ENCODE data around the gene CCDC106. TPM values are rescaled to one million over a fixed set of nuclear protein-coding genes. Genes with fewer than 3 reads are reported as not detected.

Gene CCDC106
- total RNA-seq, 6 experiments from 2014 or later, result 6.1 to 19.7 (median 9.8) TPM

DNA sequence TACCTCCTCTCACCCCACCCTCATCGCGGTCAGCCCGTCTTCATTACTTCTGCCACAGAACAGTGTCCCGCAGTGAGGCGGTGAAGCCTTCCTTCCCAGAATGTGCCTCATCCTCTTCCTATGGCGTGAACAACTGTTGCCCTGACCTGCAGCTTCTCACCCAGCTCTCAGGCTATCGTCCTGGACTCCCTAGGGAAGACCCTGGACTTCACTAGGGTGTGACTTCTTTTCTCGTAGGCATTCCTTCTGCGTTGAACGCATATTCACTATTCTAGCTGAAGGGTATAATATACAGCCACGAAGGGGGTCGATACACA, 41.6 kb upstream of the CCDC106 start:
- no peak for TF ChIP-seq POLR2A (IDR thresholded peaks at IDR 0.05)
- TF ChIP-seq, protein P1, sequence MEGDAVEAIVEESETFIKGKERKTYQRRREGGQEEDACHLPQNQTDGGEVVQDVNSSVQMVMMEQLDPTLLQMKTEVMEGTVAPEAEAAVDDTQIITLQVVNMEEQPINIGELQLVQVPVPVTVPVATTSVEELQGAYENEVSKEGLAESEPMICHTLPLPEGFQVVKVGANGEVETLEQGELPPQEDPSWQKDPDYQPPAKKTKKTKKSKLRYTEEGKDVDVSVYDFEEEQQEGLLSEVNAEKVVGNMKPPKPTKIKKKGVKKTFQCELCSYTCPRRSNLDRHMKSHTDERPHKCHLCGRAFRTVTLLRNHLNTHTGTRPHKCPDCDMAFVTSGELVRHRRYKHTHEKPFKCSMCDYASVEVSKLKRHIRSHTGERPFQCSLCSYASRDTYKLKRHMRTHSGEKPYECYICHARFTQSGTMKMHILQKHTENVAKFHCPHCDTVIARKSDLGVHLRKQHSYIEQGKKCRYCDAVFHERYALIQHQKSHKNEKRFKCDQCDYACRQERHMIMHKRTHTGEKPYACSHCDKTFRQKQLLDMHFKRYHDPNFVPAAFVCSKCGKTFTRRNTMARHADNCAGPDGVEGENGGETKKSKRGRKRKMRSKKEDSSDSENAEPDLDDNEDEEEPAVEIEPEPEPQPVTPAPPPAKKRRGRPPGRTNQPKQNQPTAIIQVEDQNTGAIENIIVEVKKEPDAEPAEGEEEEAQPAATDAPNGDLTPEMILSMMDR (IDR thresholded peaks at IDR 0.05), result no peak
- H3K4me3 ChIP-seq, result peak overlapping the region; percentile 50 to 81 (median 77)
- H3K4me1 ChIP-seq, result peaks cover 0 to 13% (median 5%) of the 10 kb centered on the region in 4 donors
- H3K36me3 ChIP-seq, result no peaks in the 10 kb centered on the region
- peak overlapping the region; percentile 76 to 83 (median 79) for H3K27ac ChIP-seq
- ATAC-seq, result no peak
- 15% methylated on average over 11 of the region's 12 CpGs for WGBS (ENCODE audit: insufficient coverage, low coverage, low lambda C conversion rate, missing lambda C conversion rate)
- H3K27me3 ChIP-seq, result no peaks in the 10 kb centered on the region
- no peak for DNase-seq
- no peaks in the 10 kb centered on the region for H3K9me3 ChIP-seq
- intact Hi-C loops (cut with DNase I), result loop anchor here in 1 of 2 donors (5.0 kb wide), 1 partner anchor 89 kb away; no protein-coding TSS in a partner anchor

GRCh38 chr19:55606817-55607216, 41.2 kb upstream of the CCDC106 start:
- H3K9me3 ChIP-seq, result no peaks in the 10 kb centered on the region
- WGBS (ENCODE audit: insufficient coverage, low coverage, low lambda C conversion rate, missing lambda C conversion rate), result 72% methylated on average over 9 of the region's 9 CpGs

DNA sequence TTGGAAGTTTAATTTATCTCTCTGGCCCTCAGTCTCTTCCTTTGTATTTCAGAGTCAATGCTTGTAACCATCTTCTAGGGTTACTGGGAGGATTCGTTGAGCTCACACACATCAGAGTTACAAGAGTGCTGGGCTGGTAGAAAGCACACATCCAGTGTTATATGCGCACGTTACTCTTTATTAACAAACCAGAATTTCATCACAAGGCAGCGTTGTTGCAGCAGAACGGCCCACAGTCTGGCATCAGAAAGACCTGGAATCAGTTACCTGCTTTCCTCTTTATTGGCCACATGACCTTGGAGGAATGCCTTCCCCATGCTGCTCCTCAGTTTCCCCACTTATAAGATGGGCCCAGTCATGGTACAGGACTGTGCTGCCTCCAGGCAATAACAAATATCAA, 38.7 kb upstream of the CCDC106 start:
- no peaks in the 10 kb centered on the region for H3K36me3 ChIP-seq
- H3K27me3 ChIP-seq, result no peaks in the 10 kb centered on the region
- WGBS (ENCODE audit: insufficient coverage, low coverage, low lambda C conversion rate, missing lambda C conversion rate), result 33% methylated on average over 2 of the region's 5 CpGs
- H3K27ac ChIP-seq, result no peak overlapping the region
- intact Hi-C loops (cut with DNase I), result loop anchor here in 1 of 2 donors (5.0 kb wide), 1 partner anchor 92 kb away; no protein-coding TSS in a partner anchor
- no peak overlapping the region for H3K4me3 ChIP-seq
- TF ChIP-seq, protein P1 (IDR thresholded peaks at IDR 0.05), result no peak
- TF ChIP-seq POLR2A (IDR thresholded peaks at IDR 0.05), result no peak
- peaks cover 0 to 11% (median 5%) of the 10 kb centered on the region in 4 donors for H3K4me1 ChIP-seq
- DNase-seq (no peak), ATAC-seq (no peak)
- no peaks in the 10 kb centered on the region for H3K9me3 ChIP-seq

More at GRCh38 chr19:55606817-55607216, 41.2 kb upstream of the CCDC106 start:
- peaks cover 0 to 13% (median 5%) of the 10 kb centered on the region in 4 donors for H3K4me1 ChIP-seq
- H3K36me3 ChIP-seq, result no peaks in the 10 kb centered on the region
- no peak overlapping the region for H3K27ac ChIP-seq
- no peaks in the 10 kb centered on the region for H3K27me3 ChIP-seq
- TF ChIP-seq, protein P1 (IDR thresholded peaks at IDR 0.05), result no peak
- no peak for TF ChIP-seq POLR2A (IDR thresholded peaks at IDR 0.05)
- H3K4me3 ChIP-seq, result peak overlapping the region in 2 of 3 donors; percentile 50 to 77
- intact Hi-C loops (cut with DNase I), result loop anchor here in 1 of 2 donors (5.0 kb wide), 1 partner anchor 90 kb away; no protein-coding TSS in a partner anchor
- DNase-seq (no peak), ATAC-seq (no peak)

DNA sequence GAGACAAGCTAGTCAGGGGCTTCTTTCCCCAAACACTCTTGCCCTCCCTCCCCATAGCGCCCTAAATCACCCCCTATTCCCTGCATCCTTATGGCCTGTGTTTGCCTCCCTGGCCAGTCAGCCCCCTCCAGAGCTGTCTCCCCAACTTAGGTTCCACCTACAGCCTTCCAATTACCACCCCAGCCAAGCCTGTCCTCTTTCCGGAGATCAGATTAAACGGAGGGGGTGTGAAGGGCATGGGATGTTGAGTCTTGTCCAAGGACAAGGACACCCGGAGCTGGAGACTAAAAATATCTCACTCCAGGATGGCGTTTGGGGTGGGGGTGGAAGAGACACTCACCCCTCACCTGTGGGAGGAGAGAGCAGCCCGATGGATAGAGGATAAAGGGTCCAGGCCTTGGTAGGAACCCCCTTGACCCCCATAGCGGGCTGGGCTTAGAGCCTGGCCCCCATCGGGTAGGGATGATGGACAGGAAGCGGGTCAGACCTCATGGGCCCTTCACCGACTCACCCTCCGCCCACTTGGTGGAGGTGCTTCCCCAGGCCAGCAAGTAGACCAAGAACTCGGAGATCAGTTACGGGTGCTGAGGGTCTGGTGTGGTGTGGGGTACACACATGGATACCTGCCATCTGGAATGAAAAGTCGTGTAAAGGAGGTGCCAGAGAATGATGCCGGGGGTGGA, 36.6 kb upstream of the CCDC106 start:
- no peaks in the 10 kb centered on the region for H3K27me3 ChIP-seq
- WGBS (ENCODE audit: insufficient coverage, low coverage, low lambda C conversion rate, missing lambda C conversion rate), result 77% methylated on average over 12 of the region's 15 CpGs
- no peak for TF ChIP-seq POLR2A (IDR thresholded peaks at IDR 0.05)
- TF ChIP-seq, protein P1 (IDR thresholded peaks at IDR 0.05), result no peak
- no peaks in the 10 kb centered on the region for H3K9me3 ChIP-seq
- peaks cover 0 to 13% (median 0%) of the 10 kb centered on the region in 4 donors for H3K36me3 ChIP-seq
- intact Hi-C loops (cut with DNase I), result no loop called here
- peaks cover 0 to 5% (median 3%) of the 10 kb centered on the region in 4 donors for H3K4me1 ChIP-seq
- ATAC-seq (no peak), DNase-seq (no peak)
- H3K4me3 ChIP-seq, result no peak overlapping the region
- H3K27ac ChIP-seq, result no peak overlapping the region
